T-helper 2 cell (primary cell): ENCODE data around the gene ADH1B.
"Not testable (repeated sequence)": the region's sequence is repeated elsewhere in the genome, so short reads cannot be mapped to it uniquely, and the experiment has no call there.

Experiments
- DNase-seq, 5 experiments: peaks; one replicate each; pipeline versions ENCODE4 v3.0.0 to v3.0.0-alpha.2; 2012 to 2022
- total RNA-seq, 2 donors: gene quantifications; one replicate each; lab custom pipeline; 2026; lab: John Stamatoyannopoulos, UW

The ADH1B gene
- total RNA-seq: 0 reads per million in 2 donors

- no peak for DNase-seq
Observed at GRCh38 chr4:99321241-99322191, at the start of gene ADH1B. Gene ADH1B (minus strand): TSS chr4:99321401. CDS start chr4:99321331, 70 bp downstream.

- DNase-seq: not testable (repeated sequence)
Observed at GRCh38 chr4:99367817-99368216, 46.6 kb upstream of the ADH1B start.

GRCh38 chr4:99366491-99366890 lies 45.3 kb upstream of the ADH1B start:
- no peak for DNase-seq

GRCh38 chr4:99362768-99363167 lies 41.6 kb upstream of the ADH1B start:
- no peak for DNase-seq

- DNase-seq: no peak
Observed at GRCh38 chr4:99361899-99362275, 40.7 kb upstream of the ADH1B start.

- DNase-seq: no peak
Observed at GRCh38 chr4:99361268-99361898, 40.2 kb upstream of the ADH1B start.

- no peak for DNase-seq
Observed at GRCh38 chr4:99359480-99360204, 38.4 kb upstream of the ADH1B start.

GRCh38 chr4:99357948-99358347 lies 36.7 kb upstream of the ADH1B start:
- DNase-seq: no peak

- DNase-seq: no peak
Observed at GRCh38 chr4:99356992-99357391, 35.8 kb upstream of the ADH1B start.

- DNase-seq: peak in 1 of 5 experiments; percentile 26
Observed at GRCh38 chr4:99356149-99356548, 34.9 kb upstream of the ADH1B start.

- DNase-seq: no peak
Observed at GRCh38 chr4:99352602-99353537, 31.7 kb upstream of the ADH1B start, which contains the start of gene ADH1C. Gene ADH1C (minus strand): TSS chr4:99352746. CDS start chr4:99352675, 71 bp downstream.

GRCh38 chr4:99351487-99351886 lies 30.3 kb upstream of the ADH1B start:
- DNase-seq: no peak

- no peak for DNase-seq
Observed at GRCh38 chr4:99349338-99349737, 28.1 kb upstream of the ADH1B start.

- not testable (repeated sequence) for DNase-seq
Observed at GRCh38 chr4:99342624-99343023, 21.4 kb upstream of the ADH1B start.

- no peak for DNase-seq
Observed at GRCh38 chr4:99341426-99341825, 20.2 kb upstream of the ADH1B start.

GRCh38 chr4:99339172-99339571 lies 18.0 kb upstream of the ADH1B start:
- DNase-seq: no peak

GRCh38 chr4:99336553-99336952 lies 15.4 kb upstream of the ADH1B start:
- DNase-seq: no peak

GRCh38 chr4:99334880-99335279 lies 13.7 kb upstream of the ADH1B start:
- DNase-seq: no peak

- DNase-seq: no peak
Observed at GRCh38 chr4:99330648-99331047, 9.4 kb upstream of the ADH1B start.

- DNase-seq: no peak
Observed at GRCh38 chr4:99329876-99330275, 8.7 kb upstream of the ADH1B start.

GRCh38 chr4:99324979-99325378 lies 3.8 kb upstream of the ADH1B start:
- no peak for DNase-seq

GRCh38 chr4:99324361-99324760 lies 3.2 kb upstream of the ADH1B start:
- DNase-seq: no peak
